IMR-90 (cell line): Measurements from ENCODE around the gene HTR1D. TPM values are rescaled to one million over a fixed set of nuclear protein-coding genes. Genes with fewer than 3 reads are reported as not detected.
"Not testable (repeated sequence)": the region's sequence is repeated elsewhere in the genome, so short reads cannot be mapped to it uniquely, and the experiment has no call there.

Experiments used
- ATAC-seq: fragments of 200-7000 bp; cut with Tn5 transposase; 2 replicates; pipeline ENCODE4 v1.9.1; 2020; ENCODE audit warnings: low read depth, mild to moderate bottlenecking, moderate library complexity
- BruUV-seq: library from RNA; stranded (reverse); fragments of 400-500 nt; replicated peaks from 2 replicates; lab custom pipeline; 2021; lab: Mats Ljungman, UMichigan
- CTCF ChIA-PET: fragments of 300-600 bp; formaldehyde crosslinking; extraction: SDS; loops from one replicate; lab custom pipeline; 2021; ENCODE audit warnings: antibody characterized with exemption; lab: Yijun Ruan, JAX
- POLR2A ChIA-PET: fragments of 300-600 bp; sonication (Branson Sonifier 250); formaldehyde crosslinking; loops from one replicate; lab custom pipeline; 2022; ENCODE audit warnings: antibody characterized with exemption; ENCODE audit not compliant: unreplicated experiment; lab: Charles Lee
- DNase-seq: peaks from one replicate; pipeline ENCODE4 v3.0.0; 2013
- H2AFZ ChIP-seq: replicated peaks from 2 replicates; pipeline ENCODE3; 2013; ENCODE audit warnings: low read length, mild to moderate bottlenecking; ENCODE audit not compliant: poor library complexity
- H2AK5ac ChIP-seq: 2 replicates; pipeline ENCODE4 v1.6.1; 2013; ENCODE audit warnings: low read depth, low read length, inconsistent platforms
- H2AK9ac ChIP-seq: replicated peaks from 2 replicates; pipeline ENCODE3; 2013; ENCODE audit warnings: mild to moderate bottlenecking, low read depth, low read length, moderate library complexity; ENCODE audit not compliant: poor library complexity
- H2BK120ac ChIP-seq: 2 replicates; pipeline ENCODE4 v1.6.1; 2013; ENCODE audit warnings: low read depth, low read length, inconsistent platforms
- H2BK15ac ChIP-seq: 3 replicates; pipeline ENCODE4 v1.6.1; 2013; ENCODE audit warnings: low read depth, low read length, inconsistent platforms
- H2BK20ac ChIP-seq: 2 replicates; pipeline ENCODE4 v1.6.1; 2013; ENCODE audit warnings: low read depth, mild to moderate bottlenecking, inconsistent platforms, low read length, moderate library complexity
- H2BK5ac ChIP-seq: 2 replicates; pipeline ENCODE4 v1.6.1; 2013; ENCODE audit warnings: mild to moderate bottlenecking, low read depth, low read length, inconsistent platforms; ENCODE audit not compliant: poor library complexity, severe bottlenecking
- H3K14ac ChIP-seq: replicated peaks from 2 replicates; pipeline ENCODE4 v1.6.1; 2013; ENCODE audit warnings: low read depth, low read length, inconsistent platforms
- H3K18ac ChIP-seq: 2 replicates; pipeline ENCODE4 v1.6.1; 2013; ENCODE audit warnings: low read depth, low read length, control low read depth
- H3K23ac ChIP-seq: 2 replicates; pipeline ENCODE4 v1.6.1; 2013; ENCODE audit warnings: low read depth, low read length, inconsistent platforms
- H3K27ac ChIP-seq: 2 replicates; pipeline ENCODE4 v1.5.1; 2013; ENCODE audit warnings: mild to moderate bottlenecking, control low read depth, low read length; ENCODE audit not compliant: insufficient read depth
- H3K27me3 ChIP-seq: 2 replicates; pipeline ENCODE4 v1.6.1; 2013; ENCODE audit warnings: low read length; ENCODE audit not compliant: control insufficient read depth, insufficient read depth
- H3K36me3 ChIP-seq: 2 replicates; pipeline ENCODE4 v1.6.1; 2013; ENCODE audit warnings: low read length, mixed read lengths; ENCODE audit not compliant: control insufficient read depth, insufficient read depth
- H3K4ac ChIP-seq: 2 replicates; pipeline ENCODE4 v1.6.1; 2013; ENCODE audit warnings: low read depth, low read length, inconsistent platforms
- H3K4me1 ChIP-seq: 2 replicates; pipeline ENCODE4 v1.6.1; 2013; ENCODE audit warnings: low read length, mixed read lengths; ENCODE audit not compliant: control insufficient read depth, insufficient read depth
- H3K4me2 ChIP-seq: 2 replicates; pipeline ENCODE4 v1.6.1; 2013; ENCODE audit warnings: low read depth, mild to moderate bottlenecking, control low read depth, low read length, moderate library complexity
- H3K4me3 ChIP-seq: 2 replicates; pipeline ENCODE4 v1.5.1; 2013; ENCODE audit warnings: low read depth, mild to moderate bottlenecking, control low read depth, low read length, moderate library complexity; ENCODE audit not compliant: insufficient read depth
- H3K56ac ChIP-seq: 2 replicates; pipeline ENCODE4 v1.6.1; 2013; ENCODE audit warnings: low read length, inconsistent platforms; ENCODE audit not compliant: insufficient read depth; ENCODE audit errors: extremely low read depth
- H3K79me1 ChIP-seq, 2 experiments: 2 replicates each; pipeline ENCODE4 v1.6.1; 2013; ENCODE audit warnings: low read length in 2 of 2, inconsistent platforms in 1 of 2, low read depth in 1 of 2
- H3K9ac ChIP-seq: 2 replicates; pipeline ENCODE4 v1.6.1; 2013; ENCODE audit warnings: low read depth, low read length, control low read depth
- H3K9me1 ChIP-seq: 2 replicates; pipeline ENCODE4 v1.6.1; 2013; ENCODE audit warnings: low read length, inconsistent platforms; ENCODE audit not compliant: insufficient read depth
- H3K9me3 ChIP-seq: 2 replicates; pipeline ENCODE4 v1.6.1; 2013; ENCODE audit warnings: low read length; ENCODE audit not compliant: control insufficient read depth, insufficient read depth
- H4K20me1 ChIP-seq: 2 replicates; pipeline ENCODE4 v1.6.1; 2013; ENCODE audit warnings: low read length, inconsistent platforms; ENCODE audit not compliant: insufficient read depth
- H4K5ac ChIP-seq: 2 replicates; pipeline ENCODE4 v1.6.1; 2013; ENCODE audit warnings: mild to moderate bottlenecking, low read depth, low read length, control low read depth
- H4K8ac ChIP-seq, 2 experiments: 2 replicates each; pipeline ENCODE4 v1.6.1; 2013; ENCODE audit warnings: low read depth in 2 of 2, low read length in 2 of 2, control low read depth in 1 of 2, inconsistent platforms in 1 of 2
- H4K91ac ChIP-seq: 2 replicates; pipeline ENCODE4 v1.6.1; 2013; ENCODE audit warnings: low read depth, low read length, inconsistent platforms; ENCODE audit not compliant: insufficient read depth
- BHLHE40 ChIP-seq: fragments of 150-350 bp; IDR thresholded peaks from 2 replicates; pipeline ENCODE4 v1.6.1; 2016; ENCODE audit warnings: mild to moderate bottlenecking, low read depth, low read length
- MAFK ChIP-seq: IDR thresholded peaks from 2 replicates; pipeline ENCODE4 v1.6.1; 2012; ENCODE audit warnings: low read depth, low read length, improper control_type of control experiment
- MAZ ChIP-seq: IDR thresholded peaks from 2 replicates; pipeline ENCODE4 v1.6.1; 2012; ENCODE audit warnings: low read depth, mild to moderate bottlenecking, low read length, improper control_type of control experiment, moderate library complexity, borderline replicate concordance
- NFE2L2 ChIP-seq: fragments of 150-350 bp; IDR thresholded peaks from 2 replicates; pipeline ENCODE4 v1.6.1; 2016; ENCODE audit warnings: low read depth, mild to moderate bottlenecking, low read length
- RAD21 ChIP-seq: IDR thresholded peaks from 2 replicates; pipeline ENCODE4 v1.6.1; 2012; ENCODE audit warnings: low read length, improper control_type of control experiment
- RFX5 ChIP-seq: IDR thresholded peaks from 2 replicates; pipeline ENCODE4 v1.8.0; 2012; ENCODE audit warnings: low read depth, mild to moderate bottlenecking, low read length, moderate library complexity
- SMC3 ChIP-seq: fragments of 150-350 bp; IDR thresholded peaks from 2 replicates; pipeline ENCODE4 v1.6.1; 2016; ENCODE audit warnings: low read depth, mild to moderate bottlenecking, antibody characterized with exemption, low read length, moderate library complexity
- WGBS, 2 experiments: methylation state at CpG; one replicate each; pipeline versions ENCODE4 v1.1.5 to v1.1.7; 2013; ENCODE audit warnings: missing lambda C conversion rate in 2 of 2; ENCODE audit not compliant: insufficient read length in 1 of 2; ENCODE audit errors: extremely low coverage in 2 of 2; 5-methylcytosine and 5-hydroxymethylcytosine counted together
- dilution Hi-C: fragments of 300-500 bp; cut with HindIII; formaldehyde crosslinking; loops from one replicate; pipeline ENCODE4 v1.14.3; 2018; ENCODE audit warnings: low sequenced_read_pairs; ENCODE audit not compliant: unreplicated experiment
- in situ Hi-C: fragments of 300-500 bp; cut with MboI; formaldehyde crosslinking; loops from 3 replicates; pipeline ENCODE4 v1.14.3; 2019; ENCODE audit warnings: low sequenced_read_pairs, inconsistent platforms, mixed read lengths
- intact Hi-C: fragments of 100-400 bp; cut with micrococcal nuclease; formaldehyde crosslinking; loops from 2 replicates; pipeline ENCODE4 v1.10.0; 2022
- polyA plus RNA-seq, 3 experiments: library from polyadenylated mRNA; depleted of rRNA; stranded (reverse); fragments of >200 nt; gene quantifications; 2 replicates each; pipeline ENCODE4 v1.2.3, GENCODE V29; 2012; ENCODE audit warnings: low replicate concordance in 1 of 3
- total RNA-seq: library from RNA; depleted of rRNA; stranded (reverse); fragments of >200 nt; gene quantifications from 2 replicates; pipeline ENCODE4 v1.2.3, GENCODE V29; 2012
- TF ChIP-seq, protein P1 (sequence below): fragments of 150-350 bp; IDR thresholded peaks from 2 replicates; pipeline ENCODE4 v1.6.1; 2017; ENCODE audit warnings: mild to moderate bottlenecking, antibody characterized with exemption, low read length, low read depth

Gene HTR1D
- total and polyA plus RNA-seq, 2 of the 4 experiments (the other 2 are of a cell fraction): 0.03 to 0.18 TPM

DNA sequence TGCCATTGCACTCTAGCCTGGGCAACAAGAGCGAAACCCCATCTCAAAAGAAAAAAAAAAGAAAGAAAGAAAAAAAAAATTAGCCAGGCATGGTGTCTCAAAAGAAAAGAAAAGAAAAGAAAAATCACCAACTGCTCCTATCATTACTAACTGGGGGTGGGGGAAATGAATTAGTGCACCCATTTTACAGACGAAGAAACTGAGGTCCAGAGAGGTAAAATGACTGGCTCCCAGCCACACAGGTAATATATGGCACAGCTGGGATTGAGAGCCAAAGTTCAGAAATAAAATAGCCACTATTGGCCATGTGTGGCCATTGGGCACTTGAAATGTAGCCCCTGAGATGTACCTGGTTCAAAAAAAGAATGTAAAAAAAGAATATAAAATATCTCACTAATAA, 8.8 kb downstream of the HTR1D start:
- dilution Hi-C loops: no loop called here

DNA sequence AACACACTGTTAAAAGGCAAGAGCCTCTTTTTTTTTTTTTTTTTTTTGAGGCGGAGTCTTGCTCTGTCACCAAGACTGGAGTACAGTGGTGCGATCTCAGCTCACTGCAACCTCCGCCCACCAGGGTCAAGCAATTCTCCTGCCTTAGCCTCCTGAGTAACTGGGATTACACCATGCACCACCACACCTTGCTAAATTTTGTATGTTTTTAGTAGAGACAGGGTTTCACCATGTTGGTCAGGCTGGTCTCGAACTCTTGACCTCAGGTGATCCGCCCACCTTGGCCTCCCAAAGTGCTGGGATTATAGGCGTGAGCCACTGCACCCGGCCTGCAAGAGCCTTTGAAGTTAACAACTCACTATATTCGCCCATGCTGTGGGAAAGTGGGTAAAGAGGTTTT, 9.6 kb downstream of the HTR1D start:
- CTCF ChIA-PET, H3K36me3 ChIP-seq, H3K56ac ChIP-seq, H2BK15ac ChIP-seq, H4K91ac ChIP-seq, H3K9me3 ChIP-seq, H2AFZ ChIP-seq, H3K9ac ChIP-seq, H2BK120ac ChIP-seq, H4K8ac ChIP-seq, H2BK5ac ChIP-seq, H3K9me1 ChIP-seq, H4K20me1 ChIP-seq, H3K4me3 ChIP-seq, H3K14ac ChIP-seq, H2AK5ac ChIP-seq, H3K4ac ChIP-seq, POLR2A ChIA-PET, in situ Hi-C loops, H2BK20ac ChIP-seq, H3K18ac ChIP-seq, BruUV-seq, intact Hi-C loops, H3K27ac ChIP-seq, DNase-seq, ATAC-seq, H4K5ac ChIP-seq, H3K4me1 ChIP-seq, dilution Hi-C loops, H3K79me1 ChIP-seq, H3K4me2 ChIP-seq, H2AK9ac ChIP-seq, H3K23ac ChIP-seq: not testable (repeated sequence)
- WGBS, 2 experiments: no CpG with 5 or more reads among the region's 8 CpGs
- H3K27me3 ChIP-seq: peaks cover 30% of the 10 kb centered on the region

More for the DNA sequence above, 8.8 kb downstream of the HTR1D start:
- Histone ChIP-seq H3K23ac (no peak overlapping the region), H4K8ac (no peak overlapping the region), H3K36me3 (no peaks in the 10 kb centered on the region), H3K14ac (no peak overlapping the region), H3K4me3 (no peak overlapping the region), H2AFZ (no peak overlapping the region), H3K79me1 (no peaks in the 10 kb centered on the region), H3K4me1 (no peaks in the 10 kb centered on the region), H3K4me2 (no peak overlapping the region), H3K27ac (no peak overlapping the region), H4K5ac (no peak overlapping the region), H3K56ac (no peak overlapping the region), H3K9ac (no peak overlapping the region), H3K9me3 (no peaks in the 10 kb centered on the region), H3K18ac (no peak overlapping the region), H2AK5ac (no peak overlapping the region), H3K9me1 (no peaks in the 10 kb centered on the region; the same call in 1 of the 2 replicates), H2BK120ac (no peak overlapping the region), H2BK5ac (no peak overlapping the region), H3K4ac (no peak overlapping the region), H4K20me1 (no peaks in the 10 kb centered on the region), H3K27me3 (peaks cover 32% of the 10 kb centered on the region), H2BK20ac (no peak overlapping the region), H2BK15ac (no peak overlapping the region), H4K91ac (no peak overlapping the region), H2AK9ac (no peak overlapping the region)
- DNase-seq: no peak
- intact Hi-C loops: no loop called here
- ChIA-PET POLR2A (no interaction called here), CTCF (no interaction called here)
- no CpG with 5 or more reads among the region's 2 CpGs for WGBS, 2 experiments
- TF ChIP-seq RFX5 (no peak), MAZ (no peak), SMC3 (no peak), BHLHE40 (no peak), RAD21 (no peak), NFE2L2 (no peak), MAFK (no peak)
- TF ChIP-seq, protein P1, sequence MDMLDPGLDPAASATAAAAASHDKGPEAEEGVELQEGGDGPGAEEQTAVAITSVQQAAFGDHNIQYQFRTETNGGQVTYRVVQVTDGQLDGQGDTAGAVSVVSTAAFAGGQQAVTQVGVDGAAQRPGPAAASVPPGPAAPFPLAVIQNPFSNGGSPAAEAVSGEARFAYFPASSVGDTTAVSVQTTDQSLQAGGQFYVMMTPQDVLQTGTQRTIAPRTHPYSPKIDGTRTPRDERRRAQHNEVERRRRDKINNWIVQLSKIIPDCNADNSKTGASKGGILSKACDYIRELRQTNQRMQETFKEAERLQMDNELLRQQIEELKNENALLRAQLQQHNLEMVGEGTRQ: no peak
- no peak for ATAC-seq
- BruUV-seq: no TSS peak
- in situ Hi-C loops: no loop called here
